Sigmoid colon (tissue), 4 donors: Measurements from ENCODE around the gene NEAT1.
"Not testable (repeated sequence)": the region's sequence is repeated elsewhere in the genome, so short reads cannot be mapped to it uniquely, and the experiment has no call there.

Experiments
- EP300 ChIP-seq, 4 donors: sonication (generic); formaldehyde crosslinking; IDR thresholded peaks; one replicate each; pipeline ENCODE4 v1.6.1; 2017; ENCODE audit warnings: antibody characterized with exemption in 4 of 4
- POLR2AphosphoS5 ChIP-seq, 4 donors: sonication (generic); formaldehyde crosslinking; IDR thresholded peaks; one replicate each; pipeline ENCODE4 v1.6.1; 2017; ENCODE audit warnings: antibody characterized with exemption in 4 of 4

DNA sequence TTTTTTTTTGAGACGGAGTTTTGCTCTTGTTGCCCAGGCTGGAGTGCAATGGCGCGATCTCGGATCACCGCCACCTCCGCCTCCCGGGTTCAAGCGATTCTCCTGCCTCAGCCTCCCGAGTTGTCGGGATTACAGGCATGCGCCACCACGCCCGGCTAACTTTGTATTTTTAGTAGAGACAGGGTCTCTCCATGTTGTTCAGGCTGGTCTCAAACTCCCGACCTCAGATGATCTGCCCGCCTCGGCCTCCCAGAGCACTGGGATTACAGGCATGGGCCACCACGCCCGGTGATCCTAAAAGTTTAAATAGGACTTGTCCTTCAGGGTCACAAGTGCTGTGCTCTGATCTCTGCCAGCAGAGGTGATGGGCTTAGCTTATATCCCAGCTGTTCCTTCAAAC is 42.9 kb downstream of the NEAT1 start:
- not testable (repeated sequence) for TF ChIP-seq POLR2AphosphoS5, EP300 (IDR thresholded peaks at IDR 0.05)
